Fibroblast of skin of right biceps (primary cell): ENCODE results near the gene EHMT1.
"Not testable (repeated sequence)": the region's sequence is repeated elsewhere in the genome, so short reads cannot be mapped to it uniquely, and the experiment has no call there.

ENCODE experiments used
- DNase-seq: peaks from one replicate; pipeline ENCODE4 v3.0.0-alpha.2; 2013

Gene EHMT1

DNA sequence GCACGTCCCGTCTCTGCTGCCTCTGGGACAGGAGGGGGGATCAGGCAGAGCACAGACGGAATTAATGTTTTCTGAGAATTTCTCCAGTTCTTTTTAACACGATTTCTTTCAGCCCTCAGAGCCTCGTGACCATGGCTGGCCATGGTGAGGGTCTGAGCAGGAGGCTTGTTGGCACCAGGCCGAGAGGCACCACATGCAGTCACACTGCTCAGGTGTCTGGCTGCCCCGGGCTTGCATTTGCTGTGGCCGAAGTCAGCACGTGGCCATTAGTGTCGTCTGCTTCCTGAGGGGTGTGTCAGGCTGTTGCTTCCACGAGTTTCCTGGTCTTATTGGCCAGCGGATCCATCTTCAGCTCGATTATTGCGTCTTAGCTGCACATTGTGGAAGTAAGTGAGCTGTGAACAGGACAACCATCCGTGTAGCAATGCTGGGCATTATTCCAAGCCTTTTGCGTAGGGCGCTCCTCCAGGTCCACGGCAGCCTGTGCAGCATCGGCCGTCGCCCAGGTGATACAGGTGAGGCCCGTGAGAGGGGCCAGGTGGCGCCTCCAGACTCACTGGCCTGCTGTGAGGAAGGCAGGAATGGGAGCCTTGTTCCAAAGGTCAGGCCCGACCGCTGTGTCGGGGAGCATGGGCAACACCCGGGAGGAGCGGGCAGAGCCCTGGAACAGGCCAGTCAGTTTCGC lies 144.6 kb downstream of the EHMT1 start:
- DNase-seq: no peak

GRCh38 chr9:137764171-137764671 lies 145.4 kb downstream of the EHMT1 start:
- peak; percentile 29 for DNase-seq

DNA sequence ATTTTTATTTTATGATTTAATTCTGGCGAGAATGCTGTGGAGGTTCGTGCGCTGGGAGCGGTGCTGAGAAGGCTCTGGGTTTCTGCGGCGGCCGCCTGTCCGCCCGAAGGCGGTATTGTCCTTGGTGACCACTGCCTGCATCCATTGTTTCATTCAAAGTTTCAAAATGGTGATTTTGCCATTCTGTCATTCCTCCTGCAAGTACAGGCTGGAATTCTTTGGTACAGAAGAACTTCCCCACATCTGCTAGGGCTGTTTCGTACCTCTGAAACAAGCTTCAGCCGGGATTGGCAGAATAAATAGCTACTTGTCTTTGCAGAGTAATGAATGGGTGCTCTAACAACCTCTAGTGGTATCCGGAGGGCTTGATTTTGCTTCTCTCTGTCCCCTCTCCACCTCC lies 146.2 kb downstream of the EHMT1 start:
- no peak for DNase-seq

GRCh38 chr9:137765536-137765935 lies 146.7 kb downstream of the EHMT1 start:
- no peak for DNase-seq

DNA sequence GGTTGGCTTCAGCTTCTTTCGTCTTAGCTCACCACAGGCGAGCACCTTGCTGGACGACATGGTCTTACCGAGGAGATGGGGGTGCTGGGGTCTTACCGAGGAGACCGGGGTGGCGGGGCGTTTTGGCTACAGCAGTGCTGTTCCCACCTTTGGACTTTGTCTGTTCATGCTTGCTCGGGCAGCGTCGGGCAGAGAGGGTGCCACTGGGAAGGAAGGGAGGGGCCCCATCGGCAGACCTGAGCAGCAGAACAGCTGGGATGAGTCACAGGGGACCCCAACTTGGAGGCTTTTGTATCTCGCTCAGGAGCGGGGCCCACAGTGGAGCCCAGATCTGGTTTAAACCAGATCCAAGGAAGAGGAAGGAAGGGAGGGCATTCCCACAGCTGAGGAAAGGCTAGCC lies 152.8 kb downstream of the EHMT1 start:
- DNase-seq: no peak

DNA sequence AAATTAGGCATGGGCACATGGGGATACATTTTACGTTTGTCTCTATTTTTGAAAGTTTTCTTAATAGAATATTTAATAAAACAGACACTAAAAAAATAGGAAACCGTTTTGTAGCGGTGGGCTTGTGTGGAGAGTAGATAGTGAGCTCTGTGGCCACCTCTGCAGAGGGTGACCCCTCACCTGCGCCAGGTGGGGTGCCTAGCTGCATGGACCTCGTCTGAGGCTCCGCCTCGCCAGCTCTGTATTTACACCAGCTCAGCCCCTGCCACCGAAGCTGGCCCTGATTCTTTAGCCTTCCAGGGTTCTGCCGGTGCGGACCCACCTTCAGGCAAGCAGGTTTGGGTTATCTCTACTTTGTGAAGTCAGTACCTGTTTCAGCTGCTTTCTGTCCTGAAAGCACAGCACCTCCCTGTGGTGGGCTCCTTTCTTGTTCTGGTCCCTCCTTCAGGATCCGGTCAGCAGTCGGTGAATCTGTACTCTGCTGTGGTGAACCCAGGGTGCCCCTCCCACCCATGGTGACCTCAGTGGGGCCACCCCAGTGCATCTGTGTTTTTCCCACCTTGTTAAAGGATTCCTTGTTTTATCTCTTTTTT lies 153.6 kb downstream of the EHMT1 start:
- no peak for DNase-seq

- no peak for DNase-seq
Observed at GRCh38 chr9:137774775-137775386, 156.1 kb downstream of the EHMT1 start.

DNA sequence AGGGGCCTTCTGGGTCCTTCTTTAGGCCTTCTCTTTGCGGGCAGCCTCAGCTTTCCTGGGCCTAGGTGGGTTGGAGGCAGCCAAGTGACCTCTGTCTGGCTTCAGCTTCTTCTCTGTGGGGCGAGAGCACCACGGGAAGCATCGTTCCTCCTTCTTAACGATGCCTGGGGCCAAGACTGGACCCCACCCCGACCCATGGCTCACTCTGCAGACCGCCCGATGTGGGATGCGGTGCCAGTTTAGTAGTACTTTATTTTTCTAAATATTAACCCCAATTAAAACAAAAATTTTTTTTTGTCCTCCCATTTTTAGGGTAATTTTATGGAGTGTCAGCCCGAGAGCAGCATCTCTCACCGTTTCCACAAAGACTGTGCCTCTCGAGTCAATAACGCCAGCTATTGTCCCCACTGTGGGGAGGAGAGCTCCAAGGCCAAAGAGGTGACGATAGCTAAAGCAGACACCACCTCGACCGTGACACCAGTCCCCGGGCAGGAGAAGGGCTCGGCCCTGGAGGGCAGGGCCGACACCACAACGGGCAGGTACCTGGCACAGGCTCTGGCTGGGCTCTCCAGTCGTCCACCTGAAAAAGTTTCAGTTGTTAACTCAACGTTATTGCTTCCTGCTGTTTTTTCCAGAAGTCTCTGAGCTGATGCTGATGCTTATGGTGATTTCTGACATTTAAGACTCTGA lies 157.6 kb downstream of the EHMT1 start:
- DNase-seq: no peak

DNA sequence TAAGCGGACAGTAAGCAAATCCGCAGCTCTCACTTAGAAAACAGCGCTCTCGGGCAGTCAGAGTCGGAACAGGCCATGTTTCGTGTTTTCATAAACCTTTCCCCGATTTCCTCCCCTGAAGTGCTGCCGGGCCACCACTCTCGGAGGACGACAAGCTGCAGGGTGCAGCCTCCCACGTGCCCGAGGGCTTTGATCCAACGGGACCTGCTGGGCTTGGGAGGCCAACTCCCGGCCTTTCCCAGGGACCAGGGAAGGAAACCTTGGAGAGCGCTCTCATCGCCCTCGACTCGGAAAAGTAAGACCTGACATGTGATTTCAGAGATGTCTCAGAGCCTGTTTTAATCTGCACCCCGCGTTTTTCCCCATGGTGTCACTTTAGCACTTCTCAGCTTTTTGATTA lies 159.0 kb downstream of the EHMT1 start:
- no peak for DNase-seq

DNA sequence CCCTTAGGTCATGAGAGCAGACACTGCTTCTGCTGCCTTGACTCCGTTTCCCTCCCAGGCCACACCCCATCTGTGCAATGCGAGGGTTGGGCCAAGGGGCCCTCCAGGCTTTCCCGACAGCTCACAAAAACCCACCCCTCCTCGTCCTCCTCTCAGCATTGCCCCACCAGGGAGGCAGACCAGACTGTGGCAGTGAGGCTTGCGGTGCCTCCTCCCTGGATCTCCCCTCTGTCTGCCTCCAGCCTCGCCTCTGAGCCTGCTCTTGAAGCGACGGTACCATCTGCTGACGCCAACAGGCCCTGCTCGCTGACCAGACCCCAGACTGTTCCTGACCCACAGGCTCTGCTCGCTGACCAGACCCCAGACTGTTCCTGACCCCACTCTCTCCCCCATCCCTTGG lies 159.5 kb downstream of the EHMT1 start:
- no peak for DNase-seq

- DNase-seq: no peak
Observed at GRCh38 chr9:137778914-137779313, 160.1 kb downstream of the EHMT1 start.

- not testable (repeated sequence) for DNase-seq
Observed at GRCh38 chr9:137780031-137780430, 161.2 kb downstream of the EHMT1 start.

DNA sequence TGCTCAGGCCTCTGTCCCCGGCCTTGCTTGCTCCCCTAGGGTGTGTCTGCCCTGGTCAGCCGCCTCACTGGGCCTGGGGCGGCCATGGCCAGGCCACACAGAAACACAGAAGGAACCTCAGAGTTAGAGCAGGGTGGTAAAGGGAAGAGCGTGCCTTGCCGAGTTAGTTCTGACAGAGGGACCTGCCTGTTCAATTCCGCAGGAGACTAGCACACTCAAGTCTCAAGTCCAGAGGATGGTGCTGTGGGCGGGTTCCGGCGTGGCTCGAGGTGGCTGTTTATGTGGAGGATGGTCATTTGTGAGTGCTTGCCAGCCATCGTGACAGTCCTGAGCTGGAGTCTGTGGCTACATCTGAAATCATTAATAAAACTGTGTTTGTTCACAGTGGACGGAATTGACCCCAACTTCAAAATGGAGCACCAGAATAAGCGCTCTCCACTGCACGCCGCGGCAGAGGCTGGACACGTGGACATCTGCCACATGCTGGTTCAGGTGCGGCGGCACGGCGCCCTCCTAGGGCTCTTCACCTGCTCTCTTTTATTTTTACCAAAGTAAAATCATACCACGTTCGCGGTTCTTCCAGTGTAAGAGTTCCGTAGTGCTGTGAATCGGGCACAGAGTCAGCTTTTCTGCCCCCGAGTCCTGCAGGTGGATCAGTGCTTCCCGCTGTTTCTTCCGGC lies 163.2 kb downstream of the EHMT1 start:
- no peak for DNase-seq

GRCh38 chr9:137783521-137783920 lies 164.7 kb downstream of the EHMT1 start:
- no peak for DNase-seq

DNA sequence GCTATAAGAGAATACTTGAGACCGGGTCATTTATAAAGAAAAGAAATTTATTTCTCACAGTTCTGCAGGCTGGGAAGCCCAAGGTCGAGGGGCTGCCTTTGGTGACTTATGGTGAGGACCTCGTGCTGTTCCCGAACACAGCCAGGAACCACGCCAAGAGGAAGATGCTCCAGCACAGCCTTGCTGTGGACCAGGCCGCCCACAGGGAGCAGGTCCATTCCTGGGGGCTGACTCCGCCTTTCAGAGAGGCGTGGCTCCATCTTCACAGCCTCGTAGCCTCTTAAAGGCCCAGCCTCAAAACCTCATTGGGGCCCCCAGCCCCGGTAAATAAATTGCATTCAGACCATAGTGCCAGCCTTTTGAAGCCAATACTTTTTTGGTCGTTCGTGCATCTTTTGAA lies 165.2 kb downstream of the EHMT1 start:
- no peak for DNase-seq

GRCh38 chr9:137784641-137785513 lies 166.1 kb downstream of the EHMT1 start:
- DNase-seq: no peak

DNA sequence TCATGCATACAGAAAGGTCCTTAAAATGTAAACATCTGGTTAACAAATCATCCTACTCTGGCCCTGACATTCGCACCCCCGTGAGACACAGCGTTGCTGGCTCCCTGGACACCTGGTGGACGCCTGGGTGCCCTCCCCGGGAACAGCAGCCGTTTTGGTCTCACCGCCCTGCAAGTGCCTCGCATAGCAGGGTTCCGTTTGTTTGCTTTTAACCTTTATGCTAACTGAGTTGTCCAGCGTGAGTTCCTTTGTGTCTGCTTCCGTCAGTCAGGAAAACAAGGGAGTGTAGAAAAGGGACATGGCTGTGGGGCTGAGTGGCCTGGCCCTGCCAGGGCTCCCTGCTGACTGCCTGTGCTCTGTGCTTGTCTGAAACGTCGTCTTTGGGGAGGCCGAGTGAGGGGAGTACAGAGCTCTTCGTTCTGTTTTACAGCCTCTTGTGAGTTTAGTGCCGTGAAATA lies 166.9 kb downstream of the EHMT1 start:
- DNase-seq: no peak

DNA sequence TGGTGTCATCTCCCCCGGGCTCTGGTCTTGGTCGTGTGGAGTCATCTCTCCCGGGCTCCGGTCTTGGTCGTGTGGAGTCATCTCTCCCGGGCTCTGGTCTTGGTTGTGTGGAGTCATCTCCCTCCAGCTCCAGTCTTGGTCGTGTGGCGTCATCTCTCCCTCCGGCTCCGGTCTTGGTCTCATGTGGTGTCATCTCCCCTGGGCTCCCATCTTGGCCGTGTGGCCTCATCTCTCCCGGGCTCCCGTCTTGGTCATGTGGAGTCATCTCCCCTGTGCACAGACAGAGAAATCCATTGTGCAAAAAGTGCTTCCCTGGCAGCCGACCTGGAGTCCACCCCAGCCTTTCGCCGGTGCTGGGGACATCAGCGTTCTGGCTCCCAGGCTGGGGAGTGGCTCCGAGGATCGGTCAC lies 167.7 kb downstream of the EHMT1 start:
- peak; percentile 63 for DNase-seq

- DNase-seq: no peak
Observed at GRCh38 chr9:137787381-137787780, 168.6 kb downstream of the EHMT1 start.

DNA sequence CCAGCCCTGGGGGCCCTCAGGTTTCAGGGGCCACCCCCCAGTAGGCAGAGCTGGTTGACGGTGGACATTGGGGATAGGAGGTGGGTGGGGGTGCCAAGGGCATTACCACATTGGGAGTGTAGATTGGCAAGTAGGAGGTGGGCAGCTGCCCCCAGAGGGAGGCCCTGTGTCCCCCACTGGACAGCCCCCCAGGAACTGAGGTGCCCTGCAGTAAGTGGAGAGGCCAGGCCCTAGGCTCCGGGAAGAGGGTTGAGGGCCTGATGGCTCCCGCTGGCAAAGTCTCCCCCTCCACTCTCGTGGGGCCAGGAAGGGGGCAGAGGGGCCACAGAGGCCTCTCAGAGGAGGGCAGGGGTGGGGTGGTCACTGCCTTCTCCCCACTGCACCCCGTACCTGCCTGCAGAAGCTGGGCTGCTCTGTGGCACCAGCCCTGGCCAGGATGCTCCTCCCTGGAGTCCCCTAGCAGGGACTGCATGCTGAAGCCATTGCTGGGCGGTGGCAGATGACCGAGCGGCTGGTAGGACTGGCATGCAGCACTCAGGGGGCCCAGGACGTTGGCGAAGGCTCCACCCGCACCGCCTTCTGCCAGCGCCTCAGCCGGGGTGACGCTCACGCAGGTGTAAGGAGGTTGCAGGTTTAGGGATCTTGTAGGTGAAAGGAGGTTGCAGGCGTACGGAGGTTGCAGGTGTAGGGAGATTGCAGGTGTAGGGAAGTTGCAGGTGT lies 169.1 kb downstream of the EHMT1 start:
- DNase-seq: no peak

- no peak for DNase-seq
Observed at GRCh38 chr9:137788561-137789294, 169.9 kb downstream of the EHMT1 start.
